G401 (cell line): Measurements from ENCODE around the gene SOCS6. TPM values are rescaled to one million over a fixed set of nuclear protein-coding genes. Genes with fewer than 3 reads are reported as not detected.

ENCODE experiments used
- DNase-seq: peaks from one replicate; pipeline ENCODE4 v3.0.0-alpha.2; 2015; ENCODE audit warnings: low spot score
- in situ Hi-C: cut with HindIII; loops from 2 replicates; pipeline ENCODE4 v1.10.0; 2016; ENCODE audit warnings: low sequenced_read_pairs, mixed read lengths
- total RNA-seq: library from RNA; depleted of rRNA; stranded (reverse); fragments of >200 nt; shearing (Covaris generic); gene quantifications from 2 replicates; pipeline ENCODE4 v1.2.3, GENCODE V29; 2014

SOCS6 gene
- total RNA-seq, 1 experiment from 2014 or later, result 52.1 TPM

GRCh38 chr18:70311726-70312125, 22.9 kb downstream of the SOCS6 start:
- in situ Hi-C loops, result no loop called here
- no peak for DNase-seq

- in situ Hi-C loops, result no loop called here
- no peak for DNase-seq
These were observed 24.8 kb downstream of the SOCS6 start for GRCh38 chr18:70313640-70314039.

- DNase-seq, result no peak
- in situ Hi-C loops, result no loop called here
These were observed 25.4 kb downstream of the SOCS6 start for GRCh38 chr18:70314151-70314782.

GRCh38 chr18:70319187-70319586, 30.3 kb downstream of the SOCS6 start:
- in situ Hi-C loops, result no loop called here
- DNase-seq, result no peak

GRCh38 chr18:70321616-70322015, 32.8 kb downstream of the SOCS6 start:
- in situ Hi-C loops, result no loop called here
- DNase-seq, result no peak

GRCh38 chr18:70322385-70322784, 33.5 kb downstream of the SOCS6 start:
- in situ Hi-C loops, result no loop called here
- no peak for DNase-seq

- in situ Hi-C loops, result no loop called here
- no peak for DNase-seq
These were observed 34.1 kb downstream of the SOCS6 start for GRCh38 chr18:70322928-70323327.

GRCh38 chr18:70324897-70325296, 36.1 kb downstream of the SOCS6 start:
- in situ Hi-C loops, result no loop called here
- DNase-seq, result no peak

- in situ Hi-C loops, result no loop called here
These were observed 37.4 kb downstream of the SOCS6 start for GRCh38 chr18:70326255-70326654.

GRCh38 chr18:70328169-70328568, 39.3 kb downstream of the SOCS6 start:
- no peak for DNase-seq
- in situ Hi-C loops, result no loop called here

More at GRCh38 chr18:70326255-70326654, 37.4 kb downstream of the SOCS6 start:
- DNase-seq, result no peak

- no peak for DNase-seq
- in situ Hi-C loops, result no loop called here
These were observed 40.2 kb downstream of the SOCS6 start for GRCh38 chr18:70329071-70329470.

GRCh38 chr18:70330887-70331286, 42.0 kb downstream of the SOCS6 start:
- DNase-seq, result no peak
- in situ Hi-C loops, result no loop called here

- no peak for DNase-seq
- in situ Hi-C loops, result no loop called here
These were observed 42.7 kb downstream of the SOCS6 start for GRCh38 chr18:70331456-70332097.

- no peak for DNase-seq
- in situ Hi-C loops, result no loop called here
These were observed 43.8 kb downstream of the SOCS6 start for GRCh38 chr18:70332694-70333093.

- DNase-seq, result no peak
- in situ Hi-C loops, result no loop called here
These were observed 44.5 kb downstream of the SOCS6 start for GRCh38 chr18:70333316-70333715.

- no peak for DNase-seq
- in situ Hi-C loops, result no loop called here
These were observed 44.9 kb downstream of the SOCS6 start for GRCh38 chr18:70333757-70334156.

- in situ Hi-C loops, result no loop called here
- DNase-seq, result no peak
These were observed 45.4 kb downstream of the SOCS6 start for GRCh38 chr18:70334264-70334663.

- no peak for DNase-seq
- in situ Hi-C loops, result no loop called here
These were observed 46.0 kb downstream of the SOCS6 start for GRCh38 chr18:70334728-70335329.

GRCh38 chr18:70335892-70336726, 47.3 kb downstream of the SOCS6 start:
- no peak for DNase-seq
- in situ Hi-C loops, result no loop called here
